Gastrocnemius medialis (tissue), 4 donors: Measurements from ENCODE around the gene WNK4. TPM values are rescaled to one million over a fixed set of nuclear protein-coding genes. Genes with fewer than 3 reads are reported as not detected.
A peak's percentile ranks its signal among the peaks of the same experiment; 100 is the strongest.

Experiments used
- ATAC-seq, 2 donors: fragments of 150-250 bp; one replicate each; pipeline ENCODE4 v1.9.1; 2016
- DNase-seq, 2 donors: peaks; one replicate each; pipeline ENCODE4 v3.0.0-alpha.2; 2019
- H3K27ac ChIP-seq, 4 donors: fragments of 200-600 bp; sonication (generic); 1 replicate in 1 of 4; 2 replicates in 3 of 4; pipeline ENCODE4 v1.5.1; 2016 to 2018; ENCODE audit warnings: mild to moderate bottlenecking in 2 of 4, moderate library complexity in 1 of 4
- H3K27me3 ChIP-seq, 3 donors: fragments of 200-600 bp; sonication (generic) in 2 of 3; 1 replicate in 1 of 3; 2 replicates in 2 of 3; pipeline versions ENCODE4 v1.5.1 to v1.6.0; 2016 to 2019; ENCODE audit warnings: mild to moderate bottlenecking in 1 of 3, moderate library complexity in 1 of 3
- H3K36me3 ChIP-seq, 2 donors: fragments of 200-600 bp; sonication (generic) in 1 of 2; one replicate each; pipeline ENCODE4 v1.5.1; 2017 to 2018
- H3K4me1 ChIP-seq, 2 donors: fragments of 200-600 bp; sonication (generic) in 1 of 2; one replicate each; pipeline ENCODE4 v1.5.1; 2016 to 2017; ENCODE audit warnings: mild to moderate bottlenecking in 2 of 2
- H3K4me3 ChIP-seq, 4 donors: fragments of 200-600 bp; sonication (generic) in 3 of 4; 1 replicate in 1 of 4; 2 replicates in 3 of 4; pipeline ENCODE4 v1.5.1; 2016 to 2019; ENCODE audit warnings: mild to moderate bottlenecking in 2 of 4
- H3K9me3 ChIP-seq, 3 donors: fragments of 200-600 bp; sonication (generic) in 2 of 3; 1 replicate in 1 of 3; 2 replicates in 2 of 3; pipeline ENCODE4 v1.5.1; 2016 to 2019
- POLR2A ChIP-seq, 2 donors: fragments of 450-650 bp; IDR thresholded peaks; one replicate each; pipeline ENCODE4 v1.6.1; 2017; ENCODE audit warnings: antibody characterized with exemption in 2 of 2, mild to moderate bottlenecking in 2 of 2, moderate library complexity in 2 of 2
- in situ Hi-C, 4 donors: fragments of 200-750 bp; cut with MboI; loops; one replicate each; pipeline versions ENCODE4 v1.15.0 to v1.8.0; 2017; ENCODE audit warnings: low sequenced_read_pairs in 4 of 4
- intact Hi-C: fragments of 100-400 bp; cut with DNase I; formaldehyde crosslinking; loops from one replicate; pipeline ENCODE4 v1.15.1; 2023; ENCODE audit warnings: low total_unique reads
- total RNA-seq, 4 donors: library from RNA; depleted of rRNA; stranded (reverse); fragments of >200 nt; gene quantifications; one replicate each; pipeline versions ENCODE4 v1.1.0 to v1.2.3, GENCODE V29; 2016
- TF ChIP-seq, protein P1 (sequence below), 5 experiments: fragments of 450-650 bp in 3 of 5; fragments of 200-600 bp in 2 of 5; sonication (generic) in 2 of 5; IDR thresholded peaks in 4 of 5; conservative IDR thresholded peaks in 1 of 5; 1 replicate in 4 of 5; 2 replicates in 1 of 5; pipeline ENCODE4 v1.5.1; 2016 to 2019; ENCODE audit warnings: antibody characterized with exemption in 5 of 5, mild to moderate bottlenecking in 3 of 5, moderate library complexity in 3 of 5

Gene WNK4
- total RNA-seq, 4 donors from 2014 or later: not detected

DNA sequence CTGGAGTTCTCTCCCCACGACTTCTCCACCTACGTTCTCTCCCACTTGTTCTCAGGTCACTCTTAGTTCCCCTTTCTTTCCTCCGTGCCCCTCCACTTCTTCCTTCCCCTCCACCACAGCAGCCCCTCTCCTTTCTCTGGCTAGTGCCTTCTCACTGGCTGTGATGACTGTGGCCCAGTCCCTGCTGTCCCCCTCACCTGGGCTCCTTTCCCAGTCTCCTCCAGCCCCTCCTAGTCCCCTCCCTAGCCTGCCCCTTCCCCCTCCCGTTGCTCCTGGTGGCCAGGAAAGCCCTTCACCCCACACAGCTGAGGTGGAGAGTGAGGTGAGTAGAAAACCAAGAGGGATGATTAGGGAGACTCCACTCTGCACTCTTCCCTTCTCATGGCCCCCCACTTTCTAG lies 14.7 kb downstream of the WNK4 start:
- Histone ChIP-seq H3K4me1 (peaks cover 17 to 18% of the 10 kb centered on the region in 2 donors), H3K36me3 (peaks cover 0 to 5% of the 10 kb centered on the region in 2 donors), H3K27me3 (no peaks in the 10 kb centered on the region), H3K9me3 (no peaks in the 10 kb centered on the region), H3K4me3 (no peak overlapping the region), H3K27ac (no peak overlapping the region)
- intact Hi-C loops: no loop called here
- DNase-seq (no peak), ATAC-seq (no peak)
- in situ Hi-C loops: no loop called here
- TF ChIP-seq POLR2A (IDR thresholded peaks at IDR 0.05): no peak
- TF ChIP-seq, protein P1, sequence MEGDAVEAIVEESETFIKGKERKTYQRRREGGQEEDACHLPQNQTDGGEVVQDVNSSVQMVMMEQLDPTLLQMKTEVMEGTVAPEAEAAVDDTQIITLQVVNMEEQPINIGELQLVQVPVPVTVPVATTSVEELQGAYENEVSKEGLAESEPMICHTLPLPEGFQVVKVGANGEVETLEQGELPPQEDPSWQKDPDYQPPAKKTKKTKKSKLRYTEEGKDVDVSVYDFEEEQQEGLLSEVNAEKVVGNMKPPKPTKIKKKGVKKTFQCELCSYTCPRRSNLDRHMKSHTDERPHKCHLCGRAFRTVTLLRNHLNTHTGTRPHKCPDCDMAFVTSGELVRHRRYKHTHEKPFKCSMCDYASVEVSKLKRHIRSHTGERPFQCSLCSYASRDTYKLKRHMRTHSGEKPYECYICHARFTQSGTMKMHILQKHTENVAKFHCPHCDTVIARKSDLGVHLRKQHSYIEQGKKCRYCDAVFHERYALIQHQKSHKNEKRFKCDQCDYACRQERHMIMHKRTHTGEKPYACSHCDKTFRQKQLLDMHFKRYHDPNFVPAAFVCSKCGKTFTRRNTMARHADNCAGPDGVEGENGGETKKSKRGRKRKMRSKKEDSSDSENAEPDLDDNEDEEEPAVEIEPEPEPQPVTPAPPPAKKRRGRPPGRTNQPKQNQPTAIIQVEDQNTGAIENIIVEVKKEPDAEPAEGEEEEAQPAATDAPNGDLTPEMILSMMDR (IDR thresholded peaks at IDR 0.05 in 4 of 5, conservative IDR thresholded peaks at IDR 0.05 in 1 of 5): no peak

- Histone ChIP-seq H3K27ac (no peak overlapping the region), H3K9me3 (no peaks in the 10 kb centered on the region), H3K36me3 (peaks cover 0 to 5% of the 10 kb centered on the region in 2 donors), H3K4me1 (peaks cover 17 to 18% of the 10 kb centered on the region in 2 donors), H3K4me3 (no peak overlapping the region), H3K27me3 (no peaks in the 10 kb centered on the region)
- ATAC-seq (no peak), DNase-seq (no peak)
- TF ChIP-seq, protein P1 (IDR thresholded peaks at IDR 0.05 in 4 of 5, conservative IDR thresholded peaks at IDR 0.05 in 1 of 5): no peak
- TF ChIP-seq POLR2A (IDR thresholded peaks at IDR 0.05): no peak
- in situ Hi-C loops: no loop called here
- intact Hi-C loops: no loop called here
These were observed 15.1 kb downstream of the WNK4 start for GRCh38 chr17:42795465-42795864.

DNA sequence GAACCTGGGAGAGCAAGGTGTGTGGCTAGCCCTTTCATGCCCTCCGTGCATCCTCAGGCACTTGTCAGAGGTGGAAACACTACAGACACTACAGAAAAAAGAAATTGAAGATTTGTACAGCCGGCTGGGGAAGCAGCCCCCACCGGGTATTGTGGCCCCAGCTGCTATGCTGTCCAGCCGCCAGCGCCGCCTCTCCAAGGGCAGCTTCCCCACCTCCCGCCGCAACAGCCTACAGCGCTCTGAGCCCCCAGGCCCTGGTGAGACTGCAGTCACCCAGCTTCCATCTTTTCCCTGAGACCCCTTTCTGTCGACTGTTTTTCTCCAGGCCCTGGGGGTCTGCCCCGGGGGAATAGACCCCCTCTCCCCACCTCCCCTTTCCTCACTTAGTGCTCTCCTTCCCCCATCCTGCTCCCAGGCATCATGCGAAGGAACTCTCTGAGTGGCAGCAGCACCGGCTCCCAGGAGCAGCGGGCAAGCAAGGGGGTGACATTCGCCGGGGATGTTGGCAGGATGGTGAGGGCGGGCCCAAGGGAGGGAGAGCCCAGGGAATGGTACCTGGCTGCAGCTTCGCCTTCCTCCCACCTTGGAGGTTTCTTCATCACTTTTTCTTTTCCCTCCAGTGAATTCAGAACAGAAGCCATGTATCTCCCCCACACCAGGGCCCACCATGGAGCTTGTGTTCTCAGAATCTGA lies 15.8 kb downstream of the WNK4 start:
- ATAC-seq (no peak), DNase-seq (no peak)
- in situ Hi-C loops: no loop called here
- intact Hi-C loops: no loop called here
- Histone ChIP-seq H3K4me3 (no peak overlapping the region), H3K4me1 (peaks cover 17 to 18% of the 10 kb centered on the region in 2 donors), H3K9me3 (no peaks in the 10 kb centered on the region), H3K27ac (no peak overlapping the region), H3K36me3 (peaks cover 0 to 5% of the 10 kb centered on the region in 2 donors), H3K27me3 (no peaks in the 10 kb centered on the region)
- TF ChIP-seq POLR2A (IDR thresholded peaks at IDR 0.05): no peak
- TF ChIP-seq, protein P1 (IDR thresholded peaks at IDR 0.05 in 4 of 5, conservative IDR thresholded peaks at IDR 0.05 in 1 of 5): no peak

- Histone ChIP-seq H3K27ac (peak overlapping the region; percentile 85 to 95 (median 86)), H3K9me3 (no peaks in the 10 kb centered on the region), H3K36me3 (peaks cover 0 to 5% of the 10 kb centered on the region in 2 donors), H3K4me3 (peak overlapping the region; percentile 78 to 94 (median 87)), H3K4me1 (peaks cover 17 to 18% of the 10 kb centered on the region in 2 donors), H3K27me3 (no peaks in the 10 kb centered on the region)
- ATAC-seq (no peak), DNase-seq (no peak)
- TF ChIP-seq, protein P1 (IDR thresholded peaks at IDR 0.05 in 4 of 5, conservative IDR thresholded peaks at IDR 0.05 in 1 of 5): no peak
- TF ChIP-seq POLR2A (IDR thresholded peaks at IDR 0.05): no peak
- intact Hi-C loops (loop anchor here (1.0 kb wide), 1 partner anchor 24 kb away; the partner anchor contains the start of gene VPS25), in situ Hi-C loops (no loop called here)
These were observed 16.9 kb downstream of the WNK4 start for GRCh38 chr17:42797067-42798007.
